ENCODE results near the gene ACOXL. TPM values are rescaled to one million over a fixed set of nuclear protein-coding genes. Genes with fewer than 3 reads are reported as not detected.

The ACOXL gene
- total and polyA plus RNA-seq, 9 donors = 0.17 to 0.31 (median 0.23) TPM; not detected in 4

- no peak overlapping the region for H3K4me3 ChIP-seq
- H3K36me3 ChIP-seq = no peaks in the 10 kb centered on the region
- H3K9me3 ChIP-seq = no peaks in the 10 kb centered on the region
- H3K4me1 ChIP-seq (ENCODE audit: insufficient read depth) = no peaks in the 10 kb centered on the region
- TF ChIP-seq CTCF (IDR thresholded peaks at IDR 0.05) (no peak), POLR2A (IDR thresholded peaks at IDR 0.05) (no peak), EP300 (IDR thresholded peaks at IDR 0.05) (no peak)
- WGBS, 3 donors = 95 to 96% (median 96%) methylated on average over 3 of the region's 3 CpGs
- H3K27ac ChIP-seq = no peak overlapping the region
- no peaks in the 10 kb centered on the region for H3K27me3 ChIP-seq
- DNase-seq = no peak
- intact Hi-C loops (cut with DNase I) = no loop called here
Observed at GRCh38 chr2:110909501-110909900, 177.1 kb downstream of the ACOXL start.

- 64 to 85% (median 78%) methylated on average over 1 of the region's 1 CpG for WGBS, 3 donors
- intact Hi-C loops (cut with DNase I) = no loop called here
- no peaks in the 10 kb centered on the region for H3K27me3 ChIP-seq
- no peak for DNase-seq
- H3K4me3 ChIP-seq = no peak overlapping the region
- TF ChIP-seq POLR2A (IDR thresholded peaks at IDR 0.05) = no peak
- no peak for TF ChIP-seq EP300 (IDR thresholded peaks at IDR 0.05)
- TF ChIP-seq CTCF (IDR thresholded peaks at IDR 0.05) = no peak
- H3K4me1 ChIP-seq (ENCODE audit: insufficient read depth) = no peaks in the 10 kb centered on the region
- no peak overlapping the region for H3K27ac ChIP-seq
- no peaks in the 10 kb centered on the region for H3K36me3 ChIP-seq
- H3K9me3 ChIP-seq = no peaks in the 10 kb centered on the region
Observed at GRCh38 chr2:110910423-110910822, 178.1 kb downstream of the ACOXL start.

- Histone ChIP-seq H3K4me1 (ENCODE audit: insufficient read depth) (no peaks in the 10 kb centered on the region), H3K27ac (no peak overlapping the region), H3K4me3 (no peak overlapping the region), H3K27me3 (no peaks in the 10 kb centered on the region), H3K36me3 (no peaks in the 10 kb centered on the region), H3K9me3 (no peaks in the 10 kb centered on the region)
- no peak for DNase-seq
- intact Hi-C loops (cut with DNase I) = no loop called here
- WGBS, 3 donors = 92 to 97% (median 94%) methylated on average over 1 of the region's 1 CpG
- no peak for TF ChIP-seq EP300 (IDR thresholded peaks at IDR 0.05)
- TF ChIP-seq POLR2A (IDR thresholded peaks at IDR 0.05) = no peak
- TF ChIP-seq CTCF (IDR thresholded peaks at IDR 0.05) = no peak
Observed at GRCh38 chr2:110919738-110920137, 187.4 kb downstream of the ACOXL start.

- H3K9me3 ChIP-seq = no peaks in the 10 kb centered on the region
- DNase-seq = no peak
- H3K27me3 ChIP-seq = no peaks in the 10 kb centered on the region
- H3K4me1 ChIP-seq (ENCODE audit: insufficient read depth) = no peaks in the 10 kb centered on the region
- no peak overlapping the region for H3K27ac ChIP-seq
- intact Hi-C loops (cut with DNase I) = no loop called here
- H3K36me3 ChIP-seq = no peaks in the 10 kb centered on the region
- TF ChIP-seq CTCF (IDR thresholded peaks at IDR 0.05) (no peak), POLR2A (IDR thresholded peaks at IDR 0.05) (no peak), EP300 (IDR thresholded peaks at IDR 0.05) (no peak)
- H3K4me3 ChIP-seq = no peak overlapping the region
Observed at GRCh38 chr2:110925479-110925878, 193.1 kb downstream of the ACOXL start.

GRCh38 chr2:110927526-110927925 lies 195.2 kb downstream of the ACOXL start:
- TF ChIP-seq EP300 (IDR thresholded peaks at IDR 0.05) (no peak), POLR2A (IDR thresholded peaks at IDR 0.05) (no peak), CTCF (IDR thresholded peaks at IDR 0.05) (no peak)
- WGBS, 3 donors = 85 to 91% (median 90%) methylated on average over 3 of the region's 3 CpGs
- Histone ChIP-seq H3K4me3 (no peak overlapping the region), H3K27ac (no peak overlapping the region), H3K36me3 (no peaks in the 10 kb centered on the region), H3K27me3 (no peaks in the 10 kb centered on the region), H3K9me3 (no peaks in the 10 kb centered on the region), H3K4me1 (ENCODE audit: insufficient read depth) (no peaks in the 10 kb centered on the region)
- no peak for DNase-seq
- intact Hi-C loops (cut with DNase I) = no loop called here

Measured in ovary (tissue), 9 donors.